GM21515 (cell line): ENCODE results near the gene KHK.

Experiments used
- ATAC-seq: cut with Tn5 transposase; IDR thresholded peaks from one replicate; pipeline ENCODE4 v1.9.1; 2021; ENCODE audit not compliant: unreplicated experiment

KHK gene

GRCh38 chr2:27126252-27126710 is 39.7 kb downstream of the KHK start:
- no peak for ATAC-seq

- ATAC-seq: no peak
Observed at GRCh38 chr2:27127883-27128667, 41.5 kb downstream of the KHK start.

- no peak for ATAC-seq
Observed at GRCh38 chr2:27128668-27129571, 42.3 kb downstream of the KHK start.

- no peak for ATAC-seq
Observed at GRCh38 chr2:27130396-27130795, 43.8 kb downstream of the KHK start.

GRCh38 chr2:27131429-27131828 is 44.9 kb downstream of the KHK start:
- no peak for ATAC-seq

- ATAC-seq: no peak
Observed at GRCh38 chr2:27133195-27133875, 46.8 kb downstream of the KHK start.

- peak; percentile 86 for ATAC-seq
Observed at GRCh38 chr2:27133905-27134780, 47.6 kb downstream of the KHK start, which contains the start of gene PREB. Gene PREB (minus strand): TSS chr2:27134636. CDS start chr2:27134421, 215 bp downstream.

GRCh38 chr2:27134781-27135477 is 48.4 kb downstream of the KHK start:
- ATAC-seq: no peak

GRCh38 chr2:27135478-27135955 is 48.9 kb downstream of the KHK start:
- no peak for ATAC-seq

- ATAC-seq: no peak
Observed at GRCh38 chr2:27136751-27137150, 50.2 kb downstream of the KHK start.

- no peak for ATAC-seq
Observed at GRCh38 chr2:27137322-27137935, 50.9 kb downstream of the KHK start.

GRCh38 chr2:27138111-27138510 is 51.5 kb downstream of the KHK start:
- ATAC-seq: no peak

- no peak for ATAC-seq
Observed at GRCh38 chr2:27139310-27139709, 52.7 kb downstream of the KHK start, which contains the start of gene PRR30. Gene PRR30 (minus strand): TSS chr2:27139410. CDS start chr2:27138329, 1,081 bp downstream.

- ATAC-seq: no peak
Observed at GRCh38 chr2:27143285-27143684, 56.7 kb downstream of the KHK start.

GRCh38 chr2:27145682-27146081 is 59.1 kb downstream of the KHK start:
- no peak for ATAC-seq

- ATAC-seq: no peak
Observed at GRCh38 chr2:27147935-27148334, 61.4 kb downstream of the KHK start.

- no peak for ATAC-seq
Observed at GRCh38 chr2:27148801-27149439, 62.3 kb downstream of the KHK start, which contains the start of gene TCF23. Gene TCF23 (plus strand): TSS chr2:27149004. CDS start chr2:27149134, 130 bp downstream.
